Neural progenitor cell (in vitro differentiated cells): ENCODE measurements around the gene ABCD3. TPM values are rescaled to one million over a fixed set of nuclear protein-coding genes. Genes with fewer than 3 reads are reported as not detected.
"Not testable (repeated sequence)": the region's sequence is repeated elsewhere in the genome, so short reads cannot be mapped to it uniquely, and the experiment has no call there.

Source experiments
- DNase-seq: peaks from one replicate; pipeline ENCODE4 v3.0.0-alpha.2; 2016; ENCODE audit warnings: low spot score
- H2AFZ ChIP-seq: fragments of 200-600 bp; sonication (generic); replicated peaks from 2 replicates; pipeline ENCODE4 v1.6.1; 2016; ENCODE audit warnings: antibody characterized with exemption
- H3F3A ChIP-seq: fragments of 200-600 bp; sonication (generic); 2 replicates; pipeline ENCODE4 v1.6.1; 2016; ENCODE audit warnings: antibody characterized with exemption, low read depth
- H3K27ac ChIP-seq: fragments of 200-600 bp; sonication (generic); 2 replicates; pipeline ENCODE4 v1.5.1; 2016; ENCODE audit warnings: mild to moderate bottlenecking
- H3K27me3 ChIP-seq: fragments of 200-600 bp; sonication (generic); 2 replicates; pipeline ENCODE4 v1.6.1; 2016; ENCODE audit warnings: mild to moderate bottlenecking, moderate library complexity
- H3K36me3 ChIP-seq: fragments of 200-600 bp; sonication (generic); 2 replicates; pipeline ENCODE4 v1.5.1; 2016
- H3K4me1 ChIP-seq: fragments of 200-600 bp; sonication (generic); 2 replicates; pipeline ENCODE4 v1.6.1; 2016; ENCODE audit warnings: mixed run types
- H3K4me2 ChIP-seq: fragments of 200-600 bp; sonication (generic); 2 replicates; pipeline ENCODE4 v1.6.1; 2016
- H3K4me3 ChIP-seq: fragments of 200-600 bp; sonication (generic); 2 replicates; pipeline ENCODE4 v1.5.1; 2016
- H3K79me2 ChIP-seq: fragments of 200-600 bp; sonication (generic); 2 replicates; pipeline ENCODE4 v1.6.1; 2016; ENCODE audit warnings: low read depth
- H3K9ac ChIP-seq: fragments of 200-600 bp; sonication (generic); 2 replicates; pipeline ENCODE4 v1.6.1; 2016
- H3K9me3 ChIP-seq: fragments of 200-600 bp; sonication (generic); 2 replicates; pipeline ENCODE4 v1.5.1; 2016; ENCODE audit warnings: low read depth
- H4K20me1 ChIP-seq: fragments of 200-600 bp; sonication (generic); 2 replicates; pipeline ENCODE4 v1.6.1; 2016; ENCODE audit warnings: low read depth
- H3K27ac Mint-ChIP-seq: 3 replicates; pipeline ENCODE4 v1.8.0; 2021; ENCODE audit warnings: mixed read lengths
- H3K27me3 Mint-ChIP-seq: 2 replicates; pipeline ENCODE4 v1.8.0; 2022; ENCODE audit warnings: low read depth, mild to moderate bottlenecking, inconsistent platforms, moderate library complexity, mixed read lengths; ENCODE audit not compliant: insufficient read depth
- H3K36me3 Mint-ChIP-seq: 3 replicates; pipeline ENCODE4 v1.8.0; 2021; ENCODE audit warnings: mixed read lengths
- H3K4me1 Mint-ChIP-seq: 3 replicates; pipeline ENCODE4 v1.8.0; 2021; ENCODE audit warnings: mixed read lengths
- H3K4me3 Mint-ChIP-seq: 3 replicates; pipeline ENCODE4 v1.8.0; 2021; ENCODE audit warnings: mild to moderate bottlenecking, moderate library complexity, mixed read lengths
- H3K9me3 Mint-ChIP-seq: 3 replicates; pipeline ENCODE4 v1.8.0; 2020; ENCODE audit warnings: mixed read lengths
- EZH2 ChIP-seq: fragments of 200-600 bp; sonication (generic); IDR thresholded peaks from 2 replicates; pipeline ENCODE4 v1.6.1; 2017; ENCODE audit warnings: antibody characterized with exemption, mild to moderate bottlenecking, moderate library complexity
- EZH2phosphoT487 ChIP-seq: fragments of 200-600 bp; sonication (generic); IDR thresholded peaks from 2 replicates; pipeline ENCODE4 v1.6.1; 2017; ENCODE audit warnings: antibody characterized with exemption
- total RNA-seq: library from RNA; depleted of rRNA; stranded (reverse); fragments of >200 nt; gene quantifications from 2 replicates; pipeline ENCODE4 v1.2.3, GENCODE V29; 2015; ENCODE audit warnings: low replicate concordance

ABCD3 gene
- 27.3 and 45.1 TPM in 2 replicates for total RNA-seq

GRCh38 chr1:94417978-94418663 lies at the start of gene ABCD3:
TSS of gene ABCD3 (plus strand) at chr1:94418389. CDS start at chr1:94418479, 90 bp downstream.
- Histone ChIP-seq H3K79me2 (peaks cover 45% of the 10 kb centered on the region), H3F3A (no peaks in the 10 kb centered on the region), H3K4me1 (peaks cover 26% of the 10 kb centered on the region), H3K9ac (peak within 1 kb of the TSS; percentile 45), H3K27ac (no peak within 1 kb of the TSS), H3K27me3 (peaks cover 10% of the 10 kb centered on the region), H3K9me3 (no peaks in the 10 kb centered on the region), H2AFZ (peak within 1 kb of the TSS; percentile 97), H3K36me3 (no peaks in the 10 kb centered on the region), H3K4me3 (peak within 1 kb of the TSS; percentile 93), H4K20me1 (peaks cover 29% of the 10 kb centered on the region), H3K4me2 (peak within 1 kb of the TSS; percentile 76)
- Mint-ChIP-seq H3K27me3 (no peaks in the 10 kb centered on the region), H3K9me3 (no peaks in the 10 kb centered on the region), H3K4me3 (peak within 1 kb of the TSS; percentile 96), H3K36me3 (no peaks in the 10 kb centered on the region), H3K4me1 (peaks cover 17% of the 10 kb centered on the region), H3K27ac (peak within 1 kb of the TSS; percentile 8)
- DNase-seq: peak; percentile 97
- peak; percentile 27 for TF ChIP-seq EZH2phosphoT487
- TF ChIP-seq EZH2: no peak

GRCh38 chr1:94372771-94373170 lies 45.4 kb upstream of the ABCD3 start:
- H3K36me3 ChIP-seq, H3K27me3 Mint-ChIP-seq, H2AFZ ChIP-seq, H3K9me3 ChIP-seq, H3K27ac Mint-ChIP-seq, H4K20me1 ChIP-seq, H3K4me1 Mint-ChIP-seq, H3K4me1 ChIP-seq, H3K36me3 Mint-ChIP-seq, H3K4me2 ChIP-seq, H3K27me3 ChIP-seq, H3K9ac ChIP-seq, H3F3A ChIP-seq, H3K4me3 ChIP-seq, H3K79me2 ChIP-seq, DNase-seq, H3K4me3 Mint-ChIP-seq, H3K27ac ChIP-seq: not testable (repeated sequence)
- peaks cover 15% of the 10 kb centered on the region for H3K9me3 Mint-ChIP-seq

- not testable (repeated sequence) for H3K36me3 Mint-ChIP-seq, H3K4me2 ChIP-seq, H3K4me3 ChIP-seq, H3K79me2 ChIP-seq, H2AFZ ChIP-seq, H3K36me3 ChIP-seq, H3K27ac Mint-ChIP-seq, H3K27me3 Mint-ChIP-seq, H4K20me1 ChIP-seq, H3K4me1 Mint-ChIP-seq, H3K9me3 ChIP-seq, H3F3A ChIP-seq, H3K4me3 Mint-ChIP-seq, H3K4me1 ChIP-seq, H3K9ac ChIP-seq, H3K27me3 ChIP-seq, DNase-seq, H3K27ac ChIP-seq
- peaks cover 15% of the 10 kb centered on the region for H3K9me3 Mint-ChIP-seq
These were observed 44.9 kb upstream of the ABCD3 start for GRCh38 chr1:94373311-94373710.

- not testable (repeated sequence) for H3K36me3 Mint-ChIP-seq, H3K9ac ChIP-seq
These were observed 42.5 kb upstream of the ABCD3 start for GRCh38 chr1:94375666-94376065.

GRCh38 chr1:94378493-94378892 lies 39.7 kb upstream of the ABCD3 start:
- H3K36me3 Mint-ChIP-seq, H3K27me3 Mint-ChIP-seq, H3K27ac ChIP-seq: not testable (repeated sequence)

More at GRCh38 chr1:94375666-94376065, 42.5 kb upstream of the ABCD3 start:
- H3K4me1 Mint-ChIP-seq, H3K4me2 ChIP-seq, H3F3A ChIP-seq, H3K79me2 ChIP-seq, H3K27me3 ChIP-seq, H3K27ac Mint-ChIP-seq, H3K9me3 Mint-ChIP-seq, H2AFZ ChIP-seq, H3K4me3 Mint-ChIP-seq, H3K4me3 ChIP-seq, H3K27me3 Mint-ChIP-seq, H4K20me1 ChIP-seq, H3K4me1 ChIP-seq, H3K27ac ChIP-seq, H3K9me3 ChIP-seq, H3K36me3 ChIP-seq, DNase-seq: not testable (repeated sequence)

More at GRCh38 chr1:94378493-94378892, 39.7 kb upstream of the ABCD3 start:
- H3K9me3 Mint-ChIP-seq, H4K20me1 ChIP-seq, H3F3A ChIP-seq, H3K9me3 ChIP-seq, H3K36me3 ChIP-seq, H3K4me2 ChIP-seq, H3K4me3 ChIP-seq, H2AFZ ChIP-seq, DNase-seq, H3K9ac ChIP-seq, H3K27me3 ChIP-seq, H3K79me2 ChIP-seq, H3K4me1 Mint-ChIP-seq, H3K4me1 ChIP-seq, H3K4me3 Mint-ChIP-seq, H3K27ac Mint-ChIP-seq: not testable (repeated sequence)
